HFF-Myc (cell line): Measurements from ENCODE around the gene ITIH3.

ENCODE experiments used
- DNase-seq: peaks from one replicate; pipeline ENCODE4 v3.0.0-alpha.2; 2011; ENCODE audit warnings: low read depth; ENCODE audit errors: extremely low read depth
- H3K4me3 ChIP-seq: replicated peaks from 2 replicates; pipeline ENCODE4 v1.5.1; 2011; ENCODE audit warnings: low read depth, mild to moderate bottlenecking, control low read depth, low read length
- TF ChIP-seq, protein P1 (sequence below): IDR thresholded peaks from 2 replicates; pipeline ENCODE4 v1.5.1; 2012; ENCODE audit warnings: mild to moderate bottlenecking, low read depth, low read length, control low read depth; ENCODE audit errors: missing control alignments

ITIH3 gene

DNA sequence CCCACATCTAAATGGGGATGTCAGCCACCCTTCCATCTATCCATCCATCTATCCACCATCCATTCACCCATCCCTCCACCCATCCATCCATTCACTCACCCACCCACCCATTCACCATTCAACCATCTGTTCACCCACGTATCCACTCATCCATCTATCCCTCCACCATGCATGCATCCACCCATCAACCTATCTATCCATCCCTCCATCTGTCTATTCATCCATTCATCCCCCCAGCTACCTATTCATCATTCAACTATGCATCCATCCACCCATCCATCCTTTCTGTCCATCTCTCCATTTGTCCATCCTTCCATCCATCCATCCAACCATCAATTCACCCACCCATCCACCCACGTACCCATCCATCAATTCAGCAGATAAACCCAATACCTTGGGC, 14.6 kb downstream of the ITIH3 start:
- no peak overlapping the region for H3K4me3 ChIP-seq
- DNase-seq = no peak
- TF ChIP-seq, protein P1, sequence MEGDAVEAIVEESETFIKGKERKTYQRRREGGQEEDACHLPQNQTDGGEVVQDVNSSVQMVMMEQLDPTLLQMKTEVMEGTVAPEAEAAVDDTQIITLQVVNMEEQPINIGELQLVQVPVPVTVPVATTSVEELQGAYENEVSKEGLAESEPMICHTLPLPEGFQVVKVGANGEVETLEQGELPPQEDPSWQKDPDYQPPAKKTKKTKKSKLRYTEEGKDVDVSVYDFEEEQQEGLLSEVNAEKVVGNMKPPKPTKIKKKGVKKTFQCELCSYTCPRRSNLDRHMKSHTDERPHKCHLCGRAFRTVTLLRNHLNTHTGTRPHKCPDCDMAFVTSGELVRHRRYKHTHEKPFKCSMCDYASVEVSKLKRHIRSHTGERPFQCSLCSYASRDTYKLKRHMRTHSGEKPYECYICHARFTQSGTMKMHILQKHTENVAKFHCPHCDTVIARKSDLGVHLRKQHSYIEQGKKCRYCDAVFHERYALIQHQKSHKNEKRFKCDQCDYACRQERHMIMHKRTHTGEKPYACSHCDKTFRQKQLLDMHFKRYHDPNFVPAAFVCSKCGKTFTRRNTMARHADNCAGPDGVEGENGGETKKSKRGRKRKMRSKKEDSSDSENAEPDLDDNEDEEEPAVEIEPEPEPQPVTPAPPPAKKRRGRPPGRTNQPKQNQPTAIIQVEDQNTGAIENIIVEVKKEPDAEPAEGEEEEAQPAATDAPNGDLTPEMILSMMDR = no peak

DNA sequence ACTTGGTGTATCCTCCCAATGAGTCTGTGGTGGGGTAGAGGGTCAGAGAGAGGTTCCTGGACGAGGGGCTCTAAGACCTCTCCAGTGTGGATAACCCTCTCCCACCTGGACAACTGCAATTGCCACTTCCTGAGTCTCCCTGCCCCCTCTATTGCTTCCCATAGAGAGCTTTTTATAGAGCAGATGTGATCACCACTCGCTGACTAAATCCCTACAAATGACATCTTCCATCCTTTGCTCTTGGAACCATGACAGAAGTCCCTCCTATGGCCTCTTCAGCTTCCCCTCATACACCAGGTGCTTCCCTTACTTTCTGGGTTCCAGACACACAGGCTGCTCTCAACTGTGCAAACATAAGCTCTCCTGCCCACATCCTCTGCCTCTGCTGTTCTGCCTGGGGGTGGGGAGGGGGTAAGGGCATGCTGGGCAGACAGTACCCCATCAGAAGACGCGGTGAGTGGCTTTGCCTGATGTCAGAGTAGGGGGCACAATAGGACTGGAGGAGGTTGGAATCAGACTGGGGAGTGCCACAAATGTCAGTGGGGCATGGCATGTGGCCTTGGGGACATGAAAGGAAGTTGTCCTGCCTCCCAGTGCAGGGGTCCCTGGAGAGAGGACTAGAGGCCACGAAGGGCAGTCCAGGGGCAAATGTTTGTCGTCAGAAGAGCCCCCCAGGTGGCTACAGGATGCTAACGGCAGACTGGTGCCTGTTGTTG, 15.2 kb downstream of the ITIH3 start:
- DNase-seq = no peak
- no peak overlapping the region for H3K4me3 ChIP-seq
- TF ChIP-seq, protein P1 = no peak

DNA sequence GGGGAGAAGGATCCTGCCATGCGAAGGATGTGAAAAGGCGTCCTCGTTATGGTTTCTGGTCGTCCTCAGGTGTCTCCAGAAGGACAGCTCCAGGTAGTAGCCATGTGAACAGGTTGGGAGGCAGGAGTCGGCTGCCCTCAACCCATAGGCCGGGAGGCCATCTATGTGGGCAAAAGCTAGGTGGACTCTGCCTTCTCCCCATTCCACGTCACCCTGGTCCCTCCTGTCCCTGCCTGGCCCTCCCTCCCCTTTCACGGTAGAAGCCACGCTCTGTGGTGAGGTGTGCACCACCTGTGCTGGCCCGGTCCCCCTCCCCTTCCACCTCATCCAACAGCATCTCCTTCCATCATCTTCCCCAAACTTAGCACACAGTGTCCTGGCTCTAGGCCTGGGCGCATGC, 16.3 kb downstream of the ITIH3 start:
- no peak overlapping the region for H3K4me3 ChIP-seq
- TF ChIP-seq, protein P1 = no peak
- no peak for DNase-seq

DNA sequence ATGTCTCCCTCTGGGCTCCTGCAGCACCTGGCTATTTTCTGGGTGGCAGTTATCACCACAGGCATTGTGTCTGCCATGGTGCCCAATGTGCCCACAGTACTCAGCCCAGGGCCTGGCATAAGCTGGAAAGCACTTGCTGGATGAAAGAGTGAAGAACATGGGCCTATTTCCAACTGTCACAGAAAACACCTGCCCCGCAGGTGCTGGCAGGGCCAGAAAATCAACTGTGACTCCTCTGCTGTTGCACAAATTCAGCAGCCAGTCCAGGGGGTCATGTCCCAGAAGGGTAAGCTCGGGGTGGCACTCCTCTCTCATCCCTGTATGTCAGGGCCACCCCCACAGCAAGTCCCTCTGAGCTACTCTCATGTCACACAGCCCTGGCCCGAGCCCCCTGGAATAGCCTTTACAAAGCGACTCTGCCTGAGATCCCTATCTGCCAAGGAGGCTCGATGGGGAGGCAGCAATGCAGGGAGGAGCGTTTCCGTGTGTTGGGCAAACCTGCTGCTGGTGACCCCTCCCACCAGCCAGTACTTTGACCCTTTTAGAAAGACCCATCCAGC, 16.9 kb downstream of the ITIH3 start:
- TF ChIP-seq, protein P1 = no peak
- no peak for DNase-seq
- H3K4me3 ChIP-seq = no peak overlapping the region

DNA sequence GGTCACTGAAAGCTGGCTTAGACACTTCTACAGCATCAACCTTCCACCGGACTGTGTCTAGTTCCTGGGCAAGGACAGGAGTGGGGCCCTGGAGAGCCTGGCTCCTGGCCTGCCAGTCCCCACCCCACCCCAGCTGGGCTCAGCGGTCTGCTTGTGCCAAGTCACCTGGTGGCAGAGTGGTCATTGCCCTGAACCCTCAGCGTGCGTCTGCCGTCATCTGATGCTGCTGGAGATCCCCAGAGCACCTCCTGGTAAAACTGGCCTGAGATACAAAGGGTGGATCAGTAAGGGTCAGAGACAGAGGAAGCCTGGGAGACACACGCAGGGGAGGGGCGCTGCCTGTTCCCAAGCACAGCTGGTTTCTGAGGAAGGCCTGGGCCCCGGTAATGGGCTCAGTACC, 19.2 kb downstream of the ITIH3 start:
- DNase-seq = no peak
- TF ChIP-seq, protein P1 = no peak
- H3K4me3 ChIP-seq = no peak overlapping the region

DNA sequence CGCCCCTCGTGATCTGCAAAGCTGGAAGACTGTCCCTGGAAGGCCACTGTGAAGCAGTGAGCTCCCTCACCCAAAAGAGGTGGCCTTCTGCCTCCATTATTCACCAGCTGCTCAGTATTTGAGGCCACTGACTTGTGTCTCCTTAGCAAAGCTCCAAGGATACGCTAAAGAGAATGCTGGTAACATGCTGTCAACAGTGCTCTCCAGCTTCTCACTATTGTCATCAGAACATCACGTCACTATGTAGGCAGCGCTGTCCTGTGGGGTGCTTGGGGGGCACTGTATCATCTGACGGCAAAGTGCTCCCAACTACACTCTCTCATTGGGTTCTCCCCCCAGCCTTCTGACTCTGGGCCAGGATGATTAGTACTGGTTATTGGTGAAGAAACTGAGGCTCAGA, 21.6 kb downstream of the ITIH3 start:
- no peak overlapping the region for H3K4me3 ChIP-seq
- TF ChIP-seq, protein P1 = no peak
- DNase-seq = no peak

DNA sequence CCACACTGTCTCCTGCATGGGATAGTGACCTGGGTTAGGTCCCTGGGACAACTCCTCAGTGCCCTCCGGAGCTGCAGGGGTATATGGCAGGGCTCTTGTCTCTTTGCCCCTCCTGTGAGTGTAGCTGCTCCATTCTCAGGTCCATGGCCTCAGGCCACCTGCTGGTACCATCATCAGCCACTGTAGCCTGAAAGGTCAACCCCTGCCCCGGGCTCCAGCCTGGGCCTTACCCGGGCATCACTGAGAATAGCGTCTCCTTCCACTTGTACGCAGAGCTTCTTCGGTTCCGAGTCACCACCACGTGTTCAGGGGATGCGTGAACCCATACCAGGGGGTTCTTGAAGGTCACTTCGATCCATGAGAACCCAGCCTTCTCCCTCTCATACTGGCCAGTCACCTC, 22.1 kb downstream of the ITIH3 start:
- H3K4me3 ChIP-seq = no peak overlapping the region
- TF ChIP-seq, protein P1 = no peak
- no peak for DNase-seq
